Muscle of back (tissue), 13 donors: ENCODE measurements around the gene NOC3L. TPM values are rescaled to one million over a fixed set of nuclear protein-coding genes. Genes with fewer than 3 reads are reported as not detected.
"Not testable (repeated sequence)": the region's sequence is repeated elsewhere in the genome, so short reads cannot be mapped to it uniquely, and the experiment has no call there.

Source experiments
- DNase-seq, 3 donors: peaks; one replicate each; pipeline versions ENCODE4 v3.0.0 to v3.0.0-alpha.2; 2013
- long read RNA-seq, 9 donors: transcript quantifications; one replicate each; lab custom pipeline, GENCODE V29; 2026
- polyA plus RNA-seq, 10 donors: library from polyadenylated mRNA; unstranded; fragments of 120-200 nt; gene quantifications; one replicate each; pipeline ENCODE4 v1.2.1, GENCODE V29; 2013; ENCODE audit not compliant: insufficient read length in 10 of 10

NOC3L gene
- 10 to 100 TPM; 12.7 to 21.3 (median 16.7) TPM for polyA plus RNA-seq
- long read RNA-seq, donor 1, result 0 reads
- long read RNA-seq, donor 2, result 0 reads
- long read RNA-seq, donor 3, result 0 reads
- long read RNA-seq, donor 4, partial matches to known transcripts, result 0 of 2 reads
- long read RNA-seq, donor 4, other reads (novel, unspliced or antisense), result 0 of 2 reads
- long read RNA-seq, donor 5, result 0 reads
- long read RNA-seq, donor 6, partial matches to known transcripts, result 0 of 1 reads
- long read RNA-seq, donor 6, other reads (novel, unspliced or antisense), result 0 of 1 reads
- long read RNA-seq, donor 7, result 0 reads
- long read RNA-seq, donor 8, partial matches to known transcripts, result 0 of 1 reads
- long read RNA-seq, donor 8, other reads (novel, unspliced or antisense), result 0 of 1 reads
- long read RNA-seq, donor 9, result 0 reads

- DNase-seq, result peak; percentile 94 to 98 (median 96)
These were observed at the start of gene NOC3L for GRCh38 chr10:94362360-94363250. TSS of gene NOC3L (minus strand) at chr10:94362939. CDS start at chr10:94362838, 101 bp downstream.

GRCh38 chr10:94412449-94412848 lies 49.7 kb upstream of the NOC3L start:
- peak in 2 of 3 donors; percentile 36 to 56 for DNase-seq

GRCh38 chr10:94411304-94411703 lies 48.6 kb upstream of the NOC3L start:
- DNase-seq, result no peak

- no peak for DNase-seq
These were observed 46.4 kb upstream of the NOC3L start for GRCh38 chr10:94409021-94409657.

- DNase-seq, result no peak
These were observed 44.9 kb upstream of the NOC3L start for GRCh38 chr10:94407668-94408067.

GRCh38 chr10:94405406-94405805 lies 42.7 kb upstream of the NOC3L start:
- DNase-seq, result no peak

GRCh38 chr10:94403380-94404213 lies 40.9 kb upstream of the NOC3L start:
- peak; percentile 55 to 88 (median 73) for DNase-seq

GRCh38 chr10:94402843-94403379 lies 40.2 kb upstream of the NOC3L start:
- no peak for DNase-seq

GRCh38 chr10:94402204-94402842 lies 39.6 kb upstream of the NOC3L start, which contains the start of gene TBC1D12:
TSS of gene TBC1D12 (plus strand) at chr10:94402541. CDS start at chr10:94402614, 73 bp downstream.
- DNase-seq, result peak; percentile 94 to 98 (median 97)

GRCh38 chr10:94398762-94399161 lies 36.0 kb upstream of the NOC3L start:
- no peak for DNase-seq

GRCh38 chr10:94397549-94398370 lies 35.0 kb upstream of the NOC3L start:
- DNase-seq, result no peak

GRCh38 chr10:94392117-94392516 lies 29.4 kb upstream of the NOC3L start:
- not testable (repeated sequence) for DNase-seq

GRCh38 chr10:94385733-94386132 lies 23.0 kb upstream of the NOC3L start:
- DNase-seq, result not testable (repeated sequence)

GRCh38 chr10:94383530-94383929 lies 20.8 kb upstream of the NOC3L start:
- DNase-seq, result no peak

GRCh38 chr10:94376865-94377264 lies 14.1 kb upstream of the NOC3L start:
- DNase-seq, result no peak

GRCh38 chr10:94375374-94375773 lies 12.6 kb upstream of the NOC3L start:
- no peak for DNase-seq

- no peak for DNase-seq
These were observed 7.8 kb upstream of the NOC3L start for GRCh38 chr10:94370501-94370900.

GRCh38 chr10:94366382-94366781 lies 3.6 kb upstream of the NOC3L start:
- DNase-seq, result no peak

GRCh38 chr10:94364482-94364881 lies 1.7 kb upstream of the NOC3L start:
- DNase-seq, result no peak

GRCh38 chr10:94363251-94363565 lies 469 bp upstream of the NOC3L start:
- DNase-seq, result no peak
